Esophagus muscularis mucosa (tissue), 4 donors: ENCODE measurements around the gene PARN.

Source experiments
- CTCF ChIP-seq, 3 experiments: fragments of 200-600 bp in 2 of 3; fragments of 450-650 bp in 1 of 3; sonication (generic) in 2 of 3; IDR thresholded peaks; one replicate each; pipeline ENCODE4 v1.5.1; 2017 to 2019; ENCODE audit warnings: antibody characterized with exemption in 3 of 3, mild to moderate bottlenecking in 2 of 3, moderate library complexity in 1 of 3
- EP300 ChIP-seq: sonication (generic); formaldehyde crosslinking; IDR thresholded peaks from one replicate; pipeline ENCODE4 v1.6.1; 2017; ENCODE audit warnings: antibody characterized with exemption
- POLR2A ChIP-seq: fragments of 450-650 bp; IDR thresholded peaks from one replicate; pipeline ENCODE4 v1.6.1; 2017; ENCODE audit warnings: antibody characterized with exemption, moderate library complexity, mild to moderate bottlenecking, low read depth
- POLR2AphosphoS5 ChIP-seq, 2 donors: sonication (generic); formaldehyde crosslinking; IDR thresholded peaks; one replicate each; pipeline ENCODE4 v1.6.1; 2017; ENCODE audit warnings: antibody characterized with exemption in 2 of 2

- TF ChIP-seq CTCF (IDR thresholded peaks at IDR 0.05) (no peak), EP300 (no peak), POLR2A (no peak), POLR2AphosphoS5 (IDR thresholded peaks at IDR 0.05) (no peak)
Observed at GRCh38 chr16:14455573-14455972, 174.5 kb downstream of the PARN start.
